Neural cell (in vitro differentiated cells): ENCODE results near the gene RRM1. TPM values are rescaled to one million over a fixed set of nuclear protein-coding genes. Genes with fewer than 3 reads are reported as not detected.

ENCODE experiments used
- H2AFZ ChIP-seq: fragments of 200-600, 300-800 bp; sonication (generic), shearing (Covaris generic); 2 replicates; pipeline ENCODE4 v1.6.0; 2014; ENCODE audit warnings: low read depth, mild to moderate bottlenecking, antibody characterized with exemption, low read length, moderate library complexity
- H3F3A ChIP-seq: fragments of 200-600 bp; shearing (Covaris generic); 2 replicates; pipeline ENCODE4 v1.6.1; 2016; ENCODE audit warnings: mild to moderate bottlenecking, moderate library complexity, mixed read lengths, antibody characterized with exemption, low read length; ENCODE audit not compliant: insufficient read depth, poor library complexity, severe bottlenecking
- H3K27ac ChIP-seq: fragments of 200-600, 300-800 bp; sonication (generic), shearing (Covaris generic); 2 replicates; pipeline ENCODE4 v1.5.1; 2014; ENCODE audit warnings: mild to moderate bottlenecking, low read length, moderate library complexity
- H3K27me3 ChIP-seq: fragments of 300-800, 200-600 bp; sonication (generic), shearing (Covaris generic); 2 replicates; pipeline ENCODE4 v1.6.0; 2014; ENCODE audit warnings: mild to moderate bottlenecking, low read depth, low read length, moderate library complexity; ENCODE audit not compliant: insufficient read depth
- H3K36me3 ChIP-seq: fragments of 300-800, 200-600 bp; sonication (generic), shearing (Covaris generic); 2 replicates; pipeline ENCODE4 v1.5.1; 2014; ENCODE audit warnings: mild to moderate bottlenecking, antibody characterized with exemption, low read length, moderate library complexity; ENCODE audit not compliant: insufficient read depth
- H3K4me2 ChIP-seq: fragments of 300-800, 200-600 bp; sonication (generic), shearing (Covaris generic); 2 replicates; pipeline ENCODE4 v1.6.0; 2014; ENCODE audit warnings: mild to moderate bottlenecking, low read length
- H3K4me3 ChIP-seq: fragments of 300-800, 200-600 bp; sonication (generic), shearing (Covaris generic); 2 replicates; pipeline ENCODE4 v1.5.1; 2014; ENCODE audit warnings: mild to moderate bottlenecking, low read length, moderate library complexity
- H3K79me2 ChIP-seq: fragments of 200-600 bp; shearing (Covaris generic); replicated peaks from 2 replicates; pipeline ENCODE4 v1.6.0; 2014; ENCODE audit warnings: mild to moderate bottlenecking, low read length, moderate library complexity; ENCODE audit not compliant: insufficient read depth
- H3K9ac ChIP-seq: fragments of 300-800, 200-600 bp; sonication (generic), shearing (Covaris generic); 2 replicates; pipeline ENCODE4 v1.6.1; 2016; ENCODE audit warnings: mild to moderate bottlenecking, low read length, mixed read lengths
- H3K9me2 ChIP-seq: fragments of 200-600 bp; shearing (Covaris generic); 2 replicates; pipeline ENCODE4 v1.6.1; 2016; ENCODE audit warnings: mild to moderate bottlenecking, low read length, mixed read lengths; ENCODE audit not compliant: insufficient read depth
- H3K9me3 ChIP-seq: fragments of 200-600, 300-800 bp; sonication (generic), shearing (Covaris generic); 2 replicates; pipeline ENCODE4 v1.6.1; 2016; ENCODE audit warnings: mild to moderate bottlenecking, mixed run types, low read length, moderate library complexity, mixed read lengths
- H4K20me1 ChIP-seq: fragments of 200-600 bp; shearing (Covaris generic); 2 replicates; pipeline ENCODE4 v1.6.1; 2016; ENCODE audit warnings: mild to moderate bottlenecking, mixed run types; ENCODE audit not compliant: insufficient read depth
- CTCF ChIP-seq: fragments of 450-650 bp; IDR thresholded peaks from 2 replicates; pipeline ENCODE4 v1.5.1; 2014; ENCODE audit warnings: antibody characterized with exemption, mild to moderate bottlenecking, moderate library complexity; ENCODE audit not compliant: poor library complexity, severe bottlenecking
- EP300 ChIP-seq: fragments of 450-650 bp; conservative IDR thresholded peaks from 2 replicates; pipeline ENCODE4 v1.6.1; 2014; ENCODE audit warnings: antibody characterized with exemption, mild to moderate bottlenecking, moderate library complexity; ENCODE audit not compliant: poor library complexity, severe bottlenecking
- EZH2 ChIP-seq: fragments of 200-600, 300-800 bp; shearing (Covaris generic), sonication (generic); IDR thresholded peaks from 2 replicates; pipeline ENCODE4 v1.6.1; 2014; ENCODE audit warnings: antibody characterized with exemption, low read length, borderline replicate concordance, mild to moderate bottlenecking; ENCODE audit not compliant: insufficient read depth, poor library complexity, severe bottlenecking
- MXI1 ChIP-seq: fragments of 450-650 bp; conservative IDR thresholded peaks from 2 replicates; pipeline ENCODE4 v1.6.1; 2014; ENCODE audit warnings: antibody characterized with exemption, mild to moderate bottlenecking; ENCODE audit not compliant: poor library complexity, severe bottlenecking
- POLR2AphosphoS5 ChIP-seq: IDR thresholded peaks from 2 replicates; pipeline ENCODE4 v1.6.1; 2012
- RAD21 ChIP-seq: fragments of 450-650 bp; conservative IDR thresholded peaks from 2 replicates; pipeline ENCODE4 v1.6.1; 2014; ENCODE audit warnings: antibody characterized with exemption, mild to moderate bottlenecking, moderate library complexity
- REST ChIP-seq: IDR thresholded peaks from 2 replicates; pipeline ENCODE4 v1.6.1; 2012; ENCODE audit warnings: borderline replicate concordance
- SMC3 ChIP-seq: fragments of 450-650 bp; conservative IDR thresholded peaks from 2 replicates; pipeline ENCODE4 v1.6.1; 2014; ENCODE audit warnings: antibody characterized with exemption, mild to moderate bottlenecking, moderate library complexity; ENCODE audit not compliant: poor library complexity
- TAF1 ChIP-seq: IDR thresholded peaks from 2 replicates; pipeline ENCODE4 v1.6.1; 2012; ENCODE audit warnings: low read depth
- polyA plus RNA-seq: library from polyadenylated mRNA; depleted of rRNA; stranded (reverse); fragments of >200 nt; gene quantifications from 2 replicates; pipeline ENCODE4 v1.2.3, GENCODE V29; 2014

Gene RRM1
- polyA plus RNA-seq, 1 donor from 2014 or later: 65.9 TPM

DNA sequence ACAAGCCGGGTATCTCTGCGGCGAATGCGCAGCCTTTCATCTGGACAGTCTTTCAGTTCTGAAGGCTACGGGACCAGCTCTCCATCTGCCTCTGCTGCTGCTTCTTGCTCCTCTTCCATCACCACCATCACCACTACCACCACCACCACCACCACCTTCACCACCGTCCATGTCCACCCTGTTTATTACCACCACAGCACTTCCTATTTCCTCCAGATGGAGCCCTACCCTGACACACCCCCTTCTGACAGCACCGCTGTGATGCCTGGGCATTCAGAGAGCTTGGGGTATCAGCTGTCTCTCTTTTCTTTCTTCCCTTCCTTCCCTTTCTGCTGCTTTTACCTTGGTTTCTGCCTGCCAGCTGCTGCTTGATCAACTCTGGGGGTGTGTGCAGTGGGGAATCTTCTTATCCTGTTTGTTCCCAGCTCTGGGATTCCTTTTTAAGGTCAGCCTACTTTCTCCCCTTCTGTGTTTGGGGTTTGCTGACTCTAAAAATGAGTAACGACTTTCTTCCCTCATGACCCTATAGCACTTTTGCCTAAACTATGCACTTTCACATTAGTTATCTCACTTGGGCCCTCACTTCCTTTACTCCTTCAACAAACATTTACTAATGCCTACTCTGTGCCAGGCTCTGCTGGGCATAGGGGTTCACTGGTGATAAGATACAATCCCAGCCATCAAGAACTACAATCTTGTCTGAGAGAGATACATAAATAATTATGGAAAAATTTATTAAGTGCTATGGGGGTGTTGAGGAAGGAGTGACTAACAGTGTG is 7.8 kb upstream of the RRM1 start:
- Histone ChIP-seq H3K4me2 (no peak overlapping the region), H3K79me2 (no peaks in the 10 kb centered on the region), H2AFZ (no peak overlapping the region), H3K9me2 (no peaks in the 10 kb centered on the region), H3K9me3 (no peaks in the 10 kb centered on the region), H4K20me1 (no peaks in the 10 kb centered on the region), H3F3A (no peaks in the 10 kb centered on the region), H3K4me3 (no peak overlapping the region), H3K9ac (no peak overlapping the region), H3K36me3 (no peaks in the 10 kb centered on the region), H3K27ac (no peak overlapping the region), H3K27me3 (no peaks in the 10 kb centered on the region)
- no peak for TF ChIP-seq TAF1
- TF ChIP-seq EZH2: no peak
- no peak for TF ChIP-seq RAD21
- TF ChIP-seq SMC3: no peak
- TF ChIP-seq REST: no peak
- TF ChIP-seq MXI1: no peak
- no peak for TF ChIP-seq CTCF
- no peak for TF ChIP-seq POLR2AphosphoS5
- no peak for TF ChIP-seq EP300

DNA sequence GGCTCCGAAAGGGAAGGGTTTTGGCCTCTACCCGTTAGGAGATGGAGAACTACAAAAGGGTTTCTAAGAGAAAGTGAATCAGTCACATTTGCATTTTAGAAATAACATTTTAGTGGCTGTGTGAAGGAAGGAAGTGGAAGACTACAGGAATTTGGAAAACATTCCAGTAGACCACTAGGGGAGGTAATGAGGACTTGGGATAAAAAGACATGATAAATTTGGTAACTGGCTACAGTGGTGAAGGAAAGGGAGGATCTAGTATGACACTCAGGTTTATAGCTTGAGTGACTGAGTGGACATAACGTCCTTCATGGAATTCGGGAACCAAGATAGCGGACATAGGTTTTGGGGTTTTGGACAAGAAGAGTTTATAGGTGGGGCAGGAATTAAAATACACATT is 7.0 kb upstream of the RRM1 start:
- Histone ChIP-seq H3K4me3 (no peak overlapping the region), H3K36me3 (no peaks in the 10 kb centered on the region), H4K20me1 (no peaks in the 10 kb centered on the region), H3K9ac (no peak overlapping the region), H3K9me3 (no peaks in the 10 kb centered on the region), H2AFZ (no peak overlapping the region), H3K79me2 (no peaks in the 10 kb centered on the region), H3F3A (no peaks in the 10 kb centered on the region), H3K4me2 (no peak overlapping the region), H3K9me2 (no peaks in the 10 kb centered on the region), H3K27me3 (no peaks in the 10 kb centered on the region), H3K27ac (no peak overlapping the region)
- no peak for TF ChIP-seq RAD21
- TF ChIP-seq CTCF: no peak
- no peak for TF ChIP-seq EZH2
- no peak for TF ChIP-seq SMC3
- TF ChIP-seq POLR2AphosphoS5: no peak
- no peak for TF ChIP-seq MXI1
- no peak for TF ChIP-seq EP300
- no peak for TF ChIP-seq REST
- no peak for TF ChIP-seq TAF1
